CD4-positive, alpha-beta T cell (primary cell): ENCODE results near the gene SULT1A3. TPM values are rescaled to one million over a fixed set of nuclear protein-coding genes. Genes with fewer than 3 reads are reported as not detected.
"Not testable (repeated sequence)": the region's sequence is repeated elsewhere in the genome, so short reads cannot be mapped to it uniquely, and the experiment has no call there.

ENCODE experiments used
- ATAC-seq: fragments of 200-7000 bp; cut with Tn5 transposase; one replicate; pipeline ENCODE4 v1.10.0; 2022; ENCODE audit warnings: mild to moderate bottlenecking; ENCODE audit not compliant: poor library complexity
- CTCF ChIA-PET: fragments of 350-600 bp; sonication (Branson Sonifier 250); formaldehyde crosslinking; loops from one replicate; lab custom pipeline; 2021; ENCODE audit warnings: antibody characterized with exemption, inconsistent platforms; lab: Charles Lee
- POLR2A ChIA-PET: fragments of 350-600 bp; sonication (Branson Sonifier 250); formaldehyde crosslinking; loops from one replicate; lab custom pipeline; 2021; ENCODE audit warnings: antibody characterized with exemption, inconsistent platforms; lab: Charles Lee
- DNase-seq, 14 experiments: peaks; one replicate each; pipeline ENCODE4 v3.0.0-alpha.2; 2013 to 2020; ENCODE audit warnings: mixed read lengths in 2 of 14
- H3K27ac ChIP-seq, 2 donors: one replicate each; pipeline versions ENCODE4 v1.5.1 to v1.7.0; 2013; ENCODE audit warnings: low read length in 2 of 2, low read depth in 1 of 2, mild to moderate bottlenecking in 1 of 2
- H3K27me3 ChIP-seq, 2 experiments: 1 replicate in 1 of 2; 2 replicates in 1 of 2; pipeline versions ENCODE4 v1.6.1 to v1.7.0; 2013; ENCODE audit warnings: low read length in 2 of 2, control low read depth in 1 of 2, mild to moderate bottlenecking in 1 of 2, moderate library complexity in 1 of 2; ENCODE audit not compliant: insufficient read depth in 2 of 2, control insufficient read depth in 1 of 2
- H3K36me3 ChIP-seq: one replicate; pipeline ENCODE4 v1.6.1; 2013; ENCODE audit warnings: low read length, control low read depth; ENCODE audit not compliant: insufficient read depth
- H3K4me1 ChIP-seq: one replicate; pipeline ENCODE4 v1.6.1; 2013; ENCODE audit warnings: low read length, control low read depth; ENCODE audit not compliant: insufficient read depth
- H3K4me3 ChIP-seq: one replicate; pipeline ENCODE4 v1.5.1; 2013; ENCODE audit warnings: mild to moderate bottlenecking, low read length, moderate library complexity
- H3K9me3 ChIP-seq, 2 experiments: 1 replicate in 1 of 2; 2 replicates in 1 of 2; pipeline versions ENCODE4 v1.6.1 to v1.7.0; 2013; ENCODE audit warnings: low read length in 2 of 2, mild to moderate bottlenecking in 2 of 2, control low read depth in 1 of 2, moderate library complexity in 1 of 2; ENCODE audit not compliant: control insufficient read depth in 1 of 2, insufficient read depth in 1 of 2
- H3K27ac Mint-ChIP-seq: one replicate; pipeline ENCODE4 v1.8.0; 2020; ENCODE audit warnings: mixed read lengths
- H3K27me3 Mint-ChIP-seq: one replicate; pipeline ENCODE4 v1.8.0; 2021; ENCODE audit warnings: mixed read lengths
- H3K36me3 Mint-ChIP-seq: one replicate; pipeline ENCODE4 v1.8.0; 2021; ENCODE audit warnings: low read depth, mixed read lengths
- H3K4me1 Mint-ChIP-seq: one replicate; pipeline ENCODE4 v1.8.0; 2021; ENCODE audit warnings: low read depth, mixed read lengths
- H3K4me3 Mint-ChIP-seq: one replicate; pipeline ENCODE4 v1.8.0; 2020; ENCODE audit warnings: mild to moderate bottlenecking, mixed read lengths
- H3K9me3 Mint-ChIP-seq: one replicate; pipeline ENCODE4 v1.8.0; 2020; ENCODE audit warnings: mixed read lengths
- intact Hi-C, 2 experiments: fragments of 100-400 bp; cut with DNase I in 1 of 2; cut with micrococcal nuclease in 1 of 2; formaldehyde crosslinking; loops; one replicate each; pipeline versions ENCODE4 v1.15.1 to v1.9.0; 2023 to 2025; cut with DNase I, micrococcal nuclease
- total RNA-seq, 174 experiments: library from RNA in 2 of 174; stranded (reverse) in 2 of 174; gene quantifications; one replicate each; pipeline ENCODE4 v1.2.3 and lab custom pipeline; 2021 to 2026

The SULT1A3 gene
- total RNA-seq, 2 experiments from 2014 or later, result 15.0 to 16.1 TPM

DNA sequence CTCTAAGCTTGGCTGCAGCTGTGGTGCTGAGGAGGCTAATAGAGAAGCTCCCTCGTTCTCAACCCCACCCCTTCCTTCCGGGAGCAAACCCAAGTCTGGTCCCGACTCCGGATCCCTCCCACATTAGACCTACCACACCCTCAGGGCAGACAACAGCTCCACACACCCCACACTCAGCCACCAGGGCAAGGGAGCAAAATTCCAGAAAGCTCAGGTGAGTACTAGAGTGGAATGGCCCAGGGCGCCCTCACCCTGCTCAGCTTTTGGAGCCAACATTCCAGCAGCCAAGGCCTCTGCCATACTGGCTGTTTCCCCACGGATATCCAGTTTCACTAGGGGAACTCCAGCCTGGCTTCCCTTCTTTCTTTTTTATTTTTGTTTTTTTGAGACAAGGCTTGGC, 10.0 kb downstream of the SULT1A3 start:
- POLR2A ChIA-PET, H3K27ac ChIP-seq, H3K4me1 Mint-ChIP-seq, H3K27ac Mint-ChIP-seq, H3K4me3 Mint-ChIP-seq, intact Hi-C loops, H3K36me3 Mint-ChIP-seq, H3K36me3 ChIP-seq, H3K27me3 Mint-ChIP-seq, H3K9me3 ChIP-seq, H3K27me3 ChIP-seq, H3K4me3 ChIP-seq, H3K9me3 Mint-ChIP-seq, CTCF ChIA-PET, H3K4me1 ChIP-seq: not testable (repeated sequence)
- peak; percentile 18 for ATAC-seq
- peak in 7 of 14 experiments; percentile 10 to 49 (median 34) for DNase-seq

DNA sequence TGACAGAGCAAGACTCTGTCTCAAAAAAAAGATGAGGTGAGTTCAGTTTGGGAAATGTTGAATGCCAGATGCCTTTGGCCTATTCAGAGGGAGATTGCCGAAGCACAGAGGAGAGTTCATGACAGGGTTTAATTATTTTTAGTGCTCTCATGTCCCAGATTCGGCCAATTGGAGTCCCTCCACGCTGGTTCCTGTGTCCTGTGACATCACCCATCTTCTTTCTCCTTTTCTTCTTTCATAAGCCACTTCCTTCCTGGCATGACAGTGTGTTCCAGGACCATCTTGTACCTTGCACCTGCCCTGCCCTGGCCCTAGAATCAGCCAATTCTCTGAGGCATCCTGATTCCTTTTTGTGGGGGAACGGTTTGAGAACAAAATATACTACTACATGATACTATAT, 12.4 kb downstream of the SULT1A3 start:
- H3K27me3 ChIP-seq, DNase-seq, H3K36me3 Mint-ChIP-seq, H3K27ac ChIP-seq, H3K27ac Mint-ChIP-seq, H3K4me1 ChIP-seq, H3K4me1 Mint-ChIP-seq, H3K9me3 Mint-ChIP-seq, H3K36me3 ChIP-seq, H3K4me3 ChIP-seq, POLR2A ChIA-PET, CTCF ChIA-PET, H3K4me3 Mint-ChIP-seq, H3K27me3 Mint-ChIP-seq, intact Hi-C loops, H3K9me3 ChIP-seq: not testable (repeated sequence)
- ATAC-seq, result peak; percentile 65

DNA sequence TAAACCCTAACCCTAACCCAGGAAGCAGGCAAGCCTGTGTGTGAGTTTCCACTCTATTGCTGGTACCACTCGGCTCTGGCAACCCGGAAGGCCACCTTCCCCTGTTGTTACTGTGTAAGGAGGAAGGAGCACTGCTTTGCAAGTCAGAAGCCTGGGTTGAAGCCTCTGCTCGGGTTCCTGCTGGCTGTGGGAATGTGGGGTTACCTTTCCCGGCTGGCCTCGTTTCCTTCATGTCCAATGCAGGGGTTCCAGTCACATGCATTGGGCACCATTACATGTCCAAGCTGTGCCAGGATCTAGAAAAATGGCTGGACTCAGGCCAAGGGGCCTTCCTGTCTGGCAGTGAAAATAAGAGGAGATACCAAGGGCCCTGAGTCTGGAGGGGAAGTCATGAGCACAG, 18.0 kb downstream of the SULT1A3 start:
- intact Hi-C loops, result not testable (repeated sequence)

DNA sequence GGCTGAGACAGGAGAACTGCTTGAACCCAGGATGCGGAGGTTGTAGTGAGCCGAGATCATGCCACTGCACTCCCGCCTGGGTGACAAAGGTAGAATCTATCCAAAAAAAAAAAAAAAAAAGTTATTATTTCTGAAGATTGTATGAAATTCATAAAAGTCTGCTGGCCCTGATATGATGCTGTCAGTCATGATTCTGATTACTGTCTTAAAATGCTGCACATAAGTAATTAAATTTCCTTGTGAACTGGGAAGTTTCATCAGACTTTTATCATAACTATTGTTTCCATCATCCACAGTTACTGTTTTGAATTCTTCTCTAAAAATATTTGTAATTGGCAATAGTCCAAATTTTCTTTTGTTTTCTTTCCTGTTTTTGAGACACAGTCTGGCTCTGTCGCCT, 49.3 kb downstream of the SULT1A3 start, which contains the start of gene NPIPB13:
NPIPB13 (minus strand) TSS at position 101 of the 400 bp plus-strand sequence. CDS start 2,906 bp downstream, outside the sequence.
- H3K27ac Mint-ChIP-seq, DNase-seq, H3K4me1 Mint-ChIP-seq, H3K4me3 ChIP-seq, H3K4me3 Mint-ChIP-seq, H3K27ac ChIP-seq, H3K9me3 Mint-ChIP-seq, H3K27me3 Mint-ChIP-seq, H3K27me3 ChIP-seq, H3K36me3 Mint-ChIP-seq, H3K9me3 ChIP-seq, POLR2A ChIA-PET, H3K36me3 ChIP-seq, ATAC-seq, intact Hi-C loops, CTCF ChIA-PET, H3K4me1 ChIP-seq: not testable (repeated sequence)

More for the DNA sequence above, 18.0 kb downstream of the SULT1A3 start:
- H3K4me1 ChIP-seq, H3K27ac ChIP-seq, H3K27me3 Mint-ChIP-seq, H3K36me3 ChIP-seq, H3K27me3 ChIP-seq, CTCF ChIA-PET, H3K36me3 Mint-ChIP-seq, H3K27ac Mint-ChIP-seq, H3K9me3 Mint-ChIP-seq, H3K4me1 Mint-ChIP-seq, H3K4me3 ChIP-seq, ATAC-seq, H3K9me3 ChIP-seq, POLR2A ChIA-PET, H3K4me3 Mint-ChIP-seq: not testable (repeated sequence)
- peak in 2 of 14 experiments; percentile 1 to 14 for DNase-seq

Other genes with a start within 250 kb of the SULT1A3 start
- 10 to 100 TPM; 56.9 to 63.3 TPM for gene TMEM219, start 237.2 kb upstream of the SULT1A3 start, total RNA-seq
- gene TAOK2, start 225.4 kb upstream of the SULT1A3 start, total RNA-seq, result 10 to 100 TPM; 13.1 to 14.1 TPM
- 10 to 100 TPM in 1 of 2 experiments, 1 to 10 TPM in 1; 8.5 to 11.8 TPM for gene HIRIP3, start 203.6 kb upstream of the SULT1A3 start, total RNA-seq
- gene INO80E, start 203.0 kb upstream of the SULT1A3 start, total RNA-seq, result 10 to 100 TPM; 54.6 to 57.6 TPM
- under 1 TPM; 0.14 TPM for gene DOC2A, start 188.2 kb upstream of the SULT1A3 start, total RNA-seq
- not detected for gene C16orf92, start 176.1 kb upstream of the SULT1A3 start, total RNA-seq
- not detected for gene TLCD3B, start 168.0 kb upstream of the SULT1A3 start, total RNA-seq
- gene ALDOA, start 133.5 kb upstream of the SULT1A3 start, total RNA-seq, result 100 to 1,000 TPM; 390 to 396 TPM
- 10 to 100 TPM; 83.9 to 87.3 TPM for gene PPP4C, start 123.3 kb upstream of the SULT1A3 start, total RNA-seq
- gene TBX6, start 107.3 kb upstream of the SULT1A3 start, total RNA-seq, result under 1 TPM; 0.42 to 0.47 TPM
- gene YPEL3, start 103.0 kb upstream of the SULT1A3 start, total RNA-seq, result 100 to 1,000 TPM; 154 to 166 TPM
- 1 to 10 TPM; 5.2 to 6.4 TPM for gene GDPD3, start 85.7 kb upstream of the SULT1A3 start, total RNA-seq
- gene MAPK3, start 76.0 kb upstream of the SULT1A3 start, total RNA-seq, result 10 to 100 TPM; 49.0 to 51.5 TPM
- gene CORO1A, start 15.7 kb upstream of the SULT1A3 start, total RNA-seq, result 100 to 1,000 TPM; 411 to 416 TPM
- gene BOLA2B, start 5.6 kb upstream of the SULT1A3 start, total RNA-seq, result 10 to 100 TPM; 41.3 to 46.3 TPM
- 10 to 100 TPM; 18.4 to 28.0 TPM for gene SLX1A, start 5.4 kb upstream of the SULT1A3 start, total RNA-seq
- gene NPIPB13, start 49.2 kb downstream of the SULT1A3 start, total RNA-seq, result 10 to 100 TPM; 10.8 to 12.2 TPM
- 10 to 100 TPM; 39.1 to 41.7 TPM for gene CD2BP2, start 156.1 kb downstream of the SULT1A3 start, total RNA-seq
- 10 to 100 TPM; 12.7 to 14.7 TPM for gene TBC1D10B, start 171.2 kb downstream of the SULT1A3 start, total RNA-seq
- 1 to 10 TPM in 1 of 2 experiments, under 1 TPM in 1; 0.95 to 2.4 TPM for gene MYL11, start 175.5 kb downstream of the SULT1A3 start, total RNA-seq
- gene SEPTIN1, start 183.3 kb downstream of the SULT1A3 start, total RNA-seq, result 100 to 1,000 TPM; 161 to 163 TPM
- gene ZNF48, start 196.2 kb downstream of the SULT1A3 start, total RNA-seq, result 1 to 10 TPM; 3.4 to 3.5 TPM
- 1 to 10 TPM in 1 of 2 experiments, under 1 TPM in 1; 0.80 to 1.2 TPM for gene ZNF771, start 208.4 kb downstream of the SULT1A3 start, total RNA-seq
- 1 to 10 TPM; 5.4 to 6.5 TPM for gene DCTPP1, start 230.8 kb downstream of the SULT1A3 start, total RNA-seq
- gene SEPHS2, start 246.6 kb downstream of the SULT1A3 start, total RNA-seq, result 10 to 100 TPM; 25.4 to 25.9 TPM